ENCODE data around the gene JAK1.

Gene JAK1

DNA sequence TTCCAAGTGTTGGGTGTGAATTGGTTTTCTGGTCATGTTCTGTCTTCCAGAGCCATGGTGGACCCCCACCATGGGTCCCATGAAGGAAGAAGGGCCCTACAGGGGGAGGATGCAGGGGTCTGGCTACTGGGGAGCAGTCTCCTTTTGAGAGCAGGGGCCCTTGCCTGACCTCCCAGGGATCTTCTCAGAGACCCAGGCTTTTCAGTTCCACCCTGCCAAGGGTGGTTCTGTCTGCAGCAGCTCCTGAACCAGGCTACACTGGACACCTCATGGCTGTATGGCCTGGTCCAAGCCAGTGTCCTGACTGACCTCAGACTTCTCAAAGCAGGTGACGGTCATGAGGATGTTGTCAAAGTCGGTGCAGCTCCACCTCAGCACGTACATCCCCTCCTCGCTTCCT is 109.0 kb downstream of the JAK1 start:
- DNase-seq = no peak

DNA sequence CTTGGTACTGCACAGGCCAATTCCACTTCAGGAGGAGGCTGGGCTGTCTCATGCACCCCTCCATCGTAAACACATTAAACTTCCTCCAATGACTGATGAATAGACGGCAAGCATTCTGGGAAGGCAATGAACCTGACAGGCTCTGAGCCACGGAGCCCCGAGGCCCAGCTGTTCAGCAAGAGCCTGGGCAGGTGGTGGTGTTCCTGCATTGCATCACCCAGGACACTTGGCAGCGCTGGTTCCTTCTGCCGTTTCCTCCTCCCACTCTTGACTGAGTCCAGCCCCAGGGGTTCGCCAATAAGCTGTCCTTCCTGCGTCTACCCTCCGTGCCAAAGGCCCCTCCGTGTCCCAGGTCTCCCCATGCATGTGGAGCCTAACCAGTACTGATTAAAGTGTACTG is 109.8 kb downstream of the JAK1 start:
- DNase-seq = no peak

DNA sequence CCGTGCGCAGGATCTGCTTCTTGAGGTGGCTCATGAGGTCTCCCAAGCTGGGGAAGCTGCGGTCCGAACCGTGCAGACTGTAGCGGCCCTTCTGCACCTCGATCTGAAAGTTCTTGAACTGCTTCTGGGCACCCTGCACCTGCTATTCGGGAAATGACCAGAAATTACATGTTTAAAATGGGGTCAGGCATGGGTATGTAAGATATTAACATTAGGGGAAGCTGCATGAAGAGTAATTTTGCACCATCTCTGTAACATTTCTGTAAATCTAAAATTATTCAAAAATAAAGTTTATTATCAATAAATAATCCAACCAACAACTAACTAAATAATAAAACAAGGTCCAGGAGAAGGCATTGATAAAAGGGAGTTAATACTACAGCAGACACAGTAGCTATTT is 110.8 kb downstream of the JAK1 start:
- DNase-seq = no peak

DNA sequence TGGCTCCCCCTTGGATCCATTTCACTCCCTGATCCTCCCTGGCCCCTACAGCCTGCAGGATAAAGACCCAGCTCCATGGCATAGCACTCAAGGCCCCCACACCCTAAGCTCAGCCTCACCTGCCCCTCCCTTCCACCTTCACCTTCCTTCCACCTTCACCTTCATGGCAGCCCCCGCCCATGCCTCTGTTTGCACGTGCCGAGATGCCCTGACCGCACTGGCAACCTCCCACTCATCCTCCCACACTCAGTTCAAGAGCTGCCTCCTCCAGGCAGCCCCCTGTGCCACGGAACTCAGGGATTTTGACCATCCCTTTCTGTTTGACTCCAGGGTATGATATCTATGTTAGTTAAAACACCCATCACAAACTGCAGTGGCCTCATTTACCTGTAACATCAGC is 111.7 kb downstream of the JAK1 start:
- no peak for DNase-seq

DNA sequence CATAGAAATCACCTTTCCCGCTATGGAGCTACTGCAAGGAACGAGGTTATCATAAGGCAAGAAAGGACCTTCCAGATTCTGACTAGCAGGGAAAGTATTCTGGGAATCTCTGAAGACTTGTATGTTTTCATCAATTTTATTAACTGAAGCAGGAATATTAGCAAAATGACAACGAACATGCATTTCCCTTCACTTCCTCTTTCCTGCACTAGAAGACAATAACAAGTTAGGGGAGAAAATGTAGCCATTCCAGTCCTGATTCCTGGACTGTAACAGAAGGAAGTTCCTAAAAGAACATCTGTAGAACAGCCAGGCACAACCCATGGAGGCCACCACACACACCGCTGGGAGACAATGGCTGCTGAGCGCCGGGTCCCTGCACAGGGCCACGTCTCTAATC is 114.7 kb downstream of the JAK1 start:
- no peak for DNase-seq

DNA sequence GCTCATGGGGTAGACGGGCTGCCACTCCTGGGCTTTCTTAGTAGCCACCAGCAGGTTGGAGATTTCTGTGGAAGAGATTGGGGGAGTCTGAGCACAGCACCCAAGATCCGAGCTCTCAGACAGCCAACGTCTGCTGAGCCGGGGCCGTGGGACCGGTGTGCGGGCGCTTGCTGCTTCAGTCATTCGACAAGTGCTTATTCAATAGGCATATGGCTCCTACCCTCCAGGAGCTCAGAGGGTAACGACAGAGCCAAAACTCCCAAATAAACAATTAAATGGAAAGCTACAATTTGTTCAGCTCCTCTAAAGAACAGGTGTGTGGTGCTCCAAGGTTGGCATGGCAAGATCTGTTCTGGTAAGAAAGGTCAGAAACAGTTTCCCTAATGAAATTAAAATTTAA is 115.5 kb downstream of the JAK1 start:
- DNase-seq = no peak

DNA sequence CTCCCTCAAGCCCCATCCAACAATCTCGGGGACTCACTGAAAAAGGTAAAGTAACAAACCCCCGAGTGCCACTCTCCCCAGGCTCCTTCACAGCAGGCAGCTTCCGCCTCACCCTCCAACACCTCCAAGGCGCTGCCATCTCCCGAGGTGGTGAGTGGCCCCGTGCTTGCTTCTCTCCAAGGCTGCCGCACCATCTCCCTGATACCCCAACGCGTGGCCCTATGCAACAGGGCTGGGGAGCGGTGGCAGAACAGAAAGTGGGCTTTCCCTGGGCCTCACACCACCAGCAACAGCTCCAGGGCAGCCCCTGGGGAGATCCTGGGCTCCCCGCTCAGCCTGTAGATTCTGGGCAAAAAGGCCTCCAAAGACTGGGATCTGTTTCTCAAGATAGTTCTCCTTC is 116.4 kb downstream of the JAK1 start:
- no peak for DNase-seq

DNA sequence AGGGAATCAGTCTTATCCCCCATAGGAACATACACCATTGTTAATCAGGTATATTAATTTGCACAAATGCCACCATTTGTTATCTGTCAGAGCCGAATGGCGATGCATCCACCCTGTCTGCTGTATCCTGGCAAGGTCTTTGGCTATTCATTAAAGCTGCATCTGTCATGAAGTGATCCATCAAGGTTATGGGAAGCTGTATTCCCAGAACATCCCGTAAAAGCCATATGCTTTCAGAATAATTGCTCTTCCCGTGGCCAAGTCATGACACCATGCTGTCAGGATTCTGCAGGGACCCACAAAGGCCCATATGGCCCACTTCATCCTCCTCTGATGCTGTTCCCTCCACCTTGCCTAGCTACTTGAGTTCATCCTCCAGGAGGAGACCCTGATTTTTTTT is 117.5 kb downstream of the JAK1 start:
- DNase-seq = no peak

DNA sequence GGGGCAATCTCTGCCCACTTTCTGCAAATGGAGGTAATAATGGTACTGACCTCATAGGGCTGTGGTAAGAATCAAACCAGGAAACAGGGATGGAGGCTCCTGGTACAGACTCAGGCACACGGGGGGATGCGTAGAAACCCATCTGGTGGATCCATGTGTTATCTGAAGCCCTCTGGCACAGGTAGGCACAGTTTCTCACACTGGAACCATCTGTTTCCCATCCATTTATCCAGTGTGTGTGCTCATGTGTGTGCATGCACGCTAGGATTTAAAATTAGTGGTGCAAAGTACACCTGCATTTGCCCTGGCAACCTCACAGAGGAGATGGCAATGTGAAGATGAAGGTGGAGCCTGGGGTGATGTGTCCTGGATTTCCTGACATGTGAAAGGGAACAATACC is 118.2 kb downstream of the JAK1 start:
- DNase-seq = no peak

DNA sequence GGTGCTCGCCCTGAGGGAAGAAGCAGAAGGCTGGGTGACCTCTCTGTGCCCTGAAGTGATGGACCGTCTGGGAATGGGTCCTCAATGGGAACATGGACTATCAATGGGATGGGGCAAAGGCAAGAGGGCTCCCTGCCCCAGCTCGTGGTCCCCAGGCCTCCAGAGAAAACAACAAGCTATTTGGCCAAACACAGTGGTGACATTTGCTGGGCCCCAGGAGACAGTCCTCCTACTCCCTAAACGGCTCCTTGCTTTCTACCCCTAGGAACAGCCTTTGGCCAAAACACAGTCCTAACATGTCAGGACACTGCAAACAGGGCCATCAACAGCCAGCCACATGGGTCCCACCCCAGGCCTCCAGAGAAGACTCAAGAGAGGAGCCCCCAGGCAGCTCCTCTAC is 118.7 kb downstream of the JAK1 start:
- no peak for DNase-seq

DNA sequence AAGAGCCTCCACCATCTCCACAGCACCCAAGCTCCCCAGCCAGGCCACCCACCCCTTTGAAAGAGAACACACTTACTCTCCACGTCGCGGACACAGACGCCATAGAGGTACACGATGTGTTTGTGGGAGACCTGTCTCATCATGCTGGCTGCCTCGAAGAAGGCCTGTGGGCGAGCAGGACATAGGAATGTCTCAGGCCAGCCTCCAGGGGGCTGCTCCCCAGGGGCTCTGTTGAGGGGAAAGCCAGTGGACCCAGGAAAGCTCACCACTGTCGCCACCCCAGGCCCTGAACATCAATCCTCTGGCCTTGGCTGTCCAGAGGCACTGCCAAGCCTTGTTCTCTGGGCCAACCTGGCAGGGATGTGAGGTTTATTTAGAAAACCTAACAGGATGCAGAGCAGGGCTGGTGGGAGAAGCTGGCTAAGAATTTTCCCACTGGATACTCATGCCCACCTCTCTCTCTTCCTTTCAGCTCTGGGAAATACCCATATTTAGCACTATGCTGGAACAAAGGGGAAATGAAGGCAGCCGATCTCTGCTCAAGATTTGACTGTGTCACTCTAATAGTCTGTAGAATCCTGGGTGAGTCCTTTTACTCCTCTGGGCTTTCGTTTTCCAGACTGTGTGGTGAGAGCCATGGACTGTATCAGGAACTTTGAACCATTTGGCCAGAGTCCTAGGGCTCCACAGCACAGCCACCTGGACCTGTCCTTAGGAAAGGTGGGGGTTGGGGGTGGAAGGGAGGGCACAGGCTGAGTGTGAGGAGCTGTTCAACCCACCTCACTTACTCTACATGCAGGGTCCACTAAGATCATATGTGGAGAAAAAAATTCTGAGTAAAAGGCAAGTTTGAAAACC is 119.5 kb downstream of the JAK1 start:
- DNase-seq = no peak

DNA sequence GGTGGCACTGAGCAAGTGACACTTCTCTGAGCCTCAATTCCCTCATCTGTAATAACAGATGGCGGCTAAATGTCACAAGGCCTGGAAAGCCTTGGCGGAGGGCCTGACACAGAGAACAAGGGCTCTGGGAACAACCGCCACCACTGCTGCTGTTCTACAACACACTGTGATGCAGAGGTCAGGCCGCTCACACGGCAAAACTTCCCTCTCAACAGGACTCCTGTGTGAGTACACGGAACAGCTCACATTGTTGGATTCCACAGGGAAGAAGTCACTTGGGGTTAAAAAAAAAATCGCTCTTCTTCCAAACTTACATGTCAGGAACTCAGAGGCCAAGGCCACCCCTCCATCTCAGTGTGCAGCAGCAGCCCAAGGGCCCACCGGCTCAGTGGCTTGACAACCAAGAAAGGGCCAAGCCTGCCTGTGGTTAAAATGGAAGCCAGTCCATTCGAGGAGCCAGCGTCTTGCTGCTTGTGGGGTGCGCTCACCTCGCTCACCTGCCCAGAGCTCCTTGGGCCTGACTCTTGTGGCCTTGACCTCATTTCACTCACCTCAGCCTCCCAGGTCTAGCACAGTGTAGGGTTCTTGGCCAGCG is 120.4 kb downstream of the JAK1 start:
- DNase-seq = no peak

DNA sequence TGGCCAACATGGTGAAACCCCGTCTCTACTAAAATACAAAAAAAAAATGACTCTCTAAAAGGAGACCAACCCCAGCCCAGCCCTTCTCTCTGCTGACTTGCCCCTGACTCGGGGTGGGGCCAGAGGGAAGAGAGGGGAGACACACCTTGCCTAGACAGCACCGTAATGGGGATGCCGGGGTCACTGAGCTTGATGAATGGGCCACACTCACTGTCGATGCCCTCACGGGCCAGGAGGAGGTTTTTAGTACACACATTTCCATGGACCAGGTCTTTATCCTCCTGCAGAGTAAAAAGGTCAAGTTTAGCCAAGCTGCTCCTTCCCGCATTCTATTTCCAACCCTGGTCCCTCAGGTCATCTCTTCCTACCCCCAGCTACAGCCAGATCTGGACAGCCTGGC is 121.7 kb downstream of the JAK1 start:
- DNase-seq = no peak

DNA sequence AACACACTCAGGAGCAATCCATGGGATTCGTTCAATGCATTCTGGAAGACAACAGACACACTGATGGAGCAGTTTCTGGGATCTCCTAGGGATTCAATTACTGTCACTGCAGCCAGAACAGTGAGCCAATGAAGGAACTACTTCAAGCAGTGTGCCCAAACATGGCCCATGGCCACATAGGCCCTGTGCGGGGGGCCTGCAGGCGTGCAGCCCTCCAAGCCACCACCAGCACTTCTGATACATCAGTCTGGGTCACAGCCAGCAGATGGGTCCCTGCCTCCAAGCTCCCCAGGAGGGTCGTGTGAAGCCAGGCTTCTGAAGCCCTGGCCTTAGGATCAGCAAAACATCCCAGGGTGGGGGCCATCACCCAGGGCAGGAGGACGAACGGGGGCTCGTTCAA is 122.2 kb downstream of the JAK1 start:
- no peak for DNase-seq

DNA sequence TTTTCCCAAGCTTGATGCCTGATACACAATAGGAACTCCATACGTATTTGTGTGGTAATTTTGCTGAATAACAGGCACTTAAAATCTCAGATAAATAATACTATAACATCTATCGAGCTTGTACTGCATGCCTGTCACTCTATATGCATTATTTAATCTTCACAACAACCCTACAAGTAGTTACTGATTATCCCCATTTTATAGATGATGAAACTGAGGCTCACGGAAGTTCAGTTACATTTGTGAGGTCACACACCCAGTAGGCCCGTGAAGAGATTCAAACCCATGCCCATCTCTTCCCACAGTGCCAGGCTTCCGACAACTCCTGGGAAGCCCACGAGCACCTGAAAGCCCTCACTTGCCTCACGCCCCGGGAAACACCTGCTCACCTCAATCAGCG is 122.7 kb downstream of the JAK1 start:
- DNase-seq = no peak

DNA sequence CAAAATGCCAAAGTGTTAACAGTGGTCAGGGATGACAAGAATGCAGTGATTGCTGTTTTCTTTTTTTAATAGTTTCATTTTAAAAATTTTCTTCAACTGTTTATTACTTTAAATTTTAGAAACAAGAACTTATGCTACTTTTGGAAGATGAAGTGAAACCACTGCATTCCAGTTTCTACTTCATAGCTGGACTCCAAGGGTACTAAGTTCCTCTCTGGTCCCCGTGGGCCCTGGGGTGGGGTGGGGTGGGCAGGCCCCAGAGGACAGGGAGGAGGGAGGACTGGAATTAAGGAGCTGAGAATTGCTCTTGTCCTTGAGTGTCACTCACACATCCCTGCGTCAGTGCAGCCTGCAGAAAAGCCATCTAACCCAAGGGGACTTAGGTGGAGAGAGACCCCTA is 124.1 kb downstream of the JAK1 start:
- DNase-seq = no peak

DNA sequence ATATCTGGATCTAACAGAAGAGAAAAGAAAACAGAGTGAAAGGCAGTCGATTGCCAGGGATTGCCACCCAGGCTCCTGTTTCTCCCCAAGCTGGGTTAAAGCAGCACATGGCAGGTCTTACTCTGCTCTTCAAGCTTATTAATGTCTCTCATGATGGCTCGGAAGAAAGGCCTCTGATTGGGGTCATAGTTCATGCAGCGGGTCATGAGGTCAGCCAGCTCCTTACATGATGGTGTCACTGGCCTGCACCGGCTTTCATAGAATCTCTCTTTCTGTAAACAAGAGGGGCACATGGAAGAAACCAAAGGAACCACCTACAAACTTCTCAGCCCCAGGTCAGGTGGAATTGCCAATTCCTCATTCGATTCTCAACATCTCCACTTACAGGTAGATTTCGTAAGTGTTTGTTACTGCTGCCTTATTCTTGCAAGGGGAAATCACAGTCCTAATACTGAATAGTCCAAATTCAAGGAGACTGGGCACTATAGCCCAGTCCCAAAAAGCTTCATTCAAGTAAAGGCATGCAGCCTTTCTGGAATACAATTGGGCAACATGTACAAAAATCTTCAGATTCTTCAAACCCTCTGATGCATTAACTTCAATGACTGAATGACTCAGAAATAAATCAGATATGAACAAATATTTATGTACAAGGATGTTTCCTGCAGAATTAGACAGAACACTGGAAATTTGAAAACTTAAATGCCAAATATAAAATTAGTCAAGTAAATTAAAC is 124.9 kb downstream of the JAK1 start:
- no peak for DNase-seq

DNA sequence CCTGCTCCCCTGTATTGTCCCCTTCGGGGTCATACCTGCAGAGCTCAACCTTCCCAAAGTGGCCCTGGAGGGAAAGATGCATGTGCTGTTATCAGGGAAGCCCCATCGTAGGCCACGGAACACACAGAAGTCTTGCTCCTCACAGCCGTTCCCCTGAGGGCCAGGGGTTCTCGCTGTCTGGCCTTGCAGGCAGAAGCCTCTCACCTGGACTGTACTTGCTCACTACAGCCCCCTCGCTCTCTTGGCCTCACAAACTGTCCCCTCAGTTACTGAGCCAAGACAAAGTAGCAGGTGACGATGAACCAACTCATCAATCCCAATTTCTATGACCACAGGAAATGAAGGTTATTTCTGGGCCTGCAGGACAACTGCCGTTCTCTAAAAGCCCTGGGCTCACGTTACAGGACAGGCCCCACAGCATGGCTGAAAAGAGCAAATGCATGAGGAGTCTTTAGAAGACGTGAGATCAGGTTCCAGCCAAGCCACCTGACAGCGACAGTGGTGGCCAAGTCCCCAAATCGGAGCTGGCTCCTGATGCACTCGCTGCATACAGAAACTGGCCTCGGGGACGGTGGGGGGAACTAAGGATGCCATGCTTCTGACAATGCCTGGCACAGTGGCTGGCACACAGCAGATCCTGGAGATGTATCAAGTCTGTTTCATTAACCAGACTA is 126.5 kb downstream of the JAK1 start:
- no peak for DNase-seq

DNA sequence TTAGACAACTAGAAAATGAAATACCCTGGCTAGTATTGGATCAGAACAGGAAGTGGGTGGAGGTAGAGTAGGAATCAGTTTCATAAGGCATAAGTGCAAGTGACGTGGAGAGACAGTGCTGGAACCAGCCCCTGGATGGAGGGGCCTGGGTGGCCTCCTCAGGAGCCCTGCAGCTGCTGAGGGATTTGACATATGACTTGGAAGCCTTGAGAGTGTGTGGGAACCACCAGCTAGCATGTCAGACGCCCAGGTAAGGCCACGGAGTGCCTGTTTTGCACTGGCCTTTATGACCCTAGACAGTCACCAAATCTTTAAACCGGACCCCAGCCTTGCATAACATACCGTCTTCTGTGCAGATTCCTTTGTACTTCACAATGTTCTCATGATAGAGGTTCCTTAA is 127.1 kb downstream of the JAK1 start:
- no peak for DNase-seq

DNA sequence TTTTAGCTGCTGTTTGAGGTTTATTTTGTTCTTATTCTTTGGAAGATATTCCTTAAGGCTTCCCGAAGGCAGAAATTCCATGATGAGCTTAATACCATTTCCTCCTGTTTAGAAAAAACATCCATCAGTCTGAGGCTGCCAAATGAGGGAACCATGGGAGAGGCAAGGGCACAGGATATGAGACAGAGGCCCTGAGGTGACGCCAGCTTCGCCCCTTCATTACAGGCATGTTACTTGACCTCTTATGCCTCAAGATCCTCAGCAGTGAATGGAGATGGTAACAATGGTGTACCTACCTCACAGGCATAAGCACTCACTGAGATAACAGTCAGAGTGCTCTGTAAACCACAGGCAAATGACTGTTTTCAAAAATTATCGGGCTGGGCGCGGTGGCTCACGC is 127.9 kb downstream of the JAK1 start:
- DNase-seq = no peak

DNA sequence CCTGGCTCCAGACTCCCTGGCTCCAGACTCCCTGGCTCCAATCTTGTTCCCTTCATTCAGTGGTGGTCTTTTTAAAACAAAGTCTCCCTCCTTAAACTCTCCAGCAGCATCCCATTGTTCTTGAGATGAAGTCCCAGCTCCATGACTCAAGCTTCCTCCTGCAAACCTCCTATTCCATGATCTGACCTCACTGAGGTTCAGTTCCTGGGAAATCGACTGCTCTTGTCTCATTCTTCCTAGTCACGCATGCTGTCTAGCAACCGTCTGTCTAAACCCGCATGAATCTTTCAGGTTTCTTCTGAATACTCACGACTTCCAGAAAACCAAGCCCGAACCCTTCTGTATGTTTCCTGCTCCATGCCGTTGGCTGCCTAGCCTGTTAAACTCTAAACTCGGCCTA is 129.5 kb downstream of the JAK1 start:
- DNase-seq = no peak

DNA sequence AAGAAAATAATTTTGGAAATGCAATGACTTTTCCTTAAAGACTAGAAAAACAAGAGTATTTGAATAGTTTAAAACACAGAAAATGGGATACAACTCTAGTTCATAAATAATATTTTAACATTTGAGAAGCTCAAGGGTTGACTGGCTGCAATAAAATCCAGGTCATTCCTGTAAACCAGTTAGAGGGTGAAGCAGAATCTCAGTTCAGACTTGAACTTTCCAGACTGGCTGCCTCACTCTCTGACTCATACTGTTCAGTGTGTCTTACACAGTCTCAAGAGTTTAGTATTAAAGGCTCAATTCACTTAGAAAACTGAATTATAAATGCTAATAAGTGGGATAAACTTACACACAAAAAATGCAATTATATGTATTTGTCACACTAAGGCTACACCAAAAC is 131.6 kb downstream of the JAK1 start:
- no peak for DNase-seq

DNA sequence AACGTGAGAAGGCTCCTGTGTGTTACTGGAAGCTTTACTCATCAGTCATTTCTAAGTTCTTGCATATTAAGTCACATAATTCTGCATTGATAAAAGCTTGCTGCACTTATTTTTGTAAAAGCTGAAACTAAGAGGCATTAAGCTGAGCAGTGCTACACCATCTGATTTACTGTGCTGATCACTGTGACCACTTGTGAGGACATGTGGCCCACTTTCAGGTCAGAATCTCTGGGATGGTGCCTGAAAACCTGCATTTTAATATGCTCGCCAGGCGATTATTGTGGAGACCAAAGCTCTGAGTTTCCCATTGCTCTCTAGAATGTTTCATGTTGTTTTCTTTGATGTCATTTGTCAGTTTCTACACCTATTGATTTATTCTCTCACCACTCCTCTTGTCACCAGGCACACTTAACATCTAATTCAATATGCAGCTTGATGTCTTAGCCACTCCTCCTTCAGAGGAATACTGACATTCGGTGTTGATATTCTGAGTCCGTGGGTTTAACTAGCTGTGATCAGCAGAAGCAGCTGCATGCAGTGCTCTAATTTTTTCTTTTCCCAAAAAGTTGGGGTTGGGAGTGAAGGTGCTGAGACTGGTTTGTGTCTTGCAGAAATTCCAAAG is 136.2 kb downstream of the JAK1 start:
- DNase-seq = no peak
